H9 (cell line): ENCODE data around the gene CARS1. TPM values are rescaled to one million over a fixed set of nuclear protein-coding genes. Genes with fewer than 3 reads are reported as not detected.

ENCODE experiments used
- DNase-seq: peaks from one replicate; pipeline ENCODE4 v3.0.0-alpha.2; 2017
- H2AFZ ChIP-seq: one replicate; pipeline ENCODE4 v1.6.1; 2013; ENCODE audit warnings: mild to moderate bottlenecking, low read length, control low read depth, moderate library complexity
- H2AK5ac ChIP-seq: 2 replicates; pipeline ENCODE4 v1.6.1; 2013; ENCODE audit warnings: low read length, control low read depth, mixed read lengths; ENCODE audit not compliant: insufficient read length
- H2BK120ac ChIP-seq: one replicate; pipeline ENCODE4 v1.6.1; 2013; ENCODE audit warnings: low read depth, mild to moderate bottlenecking, low read length, control low read depth, inconsistent platforms; ENCODE audit not compliant: poor library complexity, severe bottlenecking
- H2BK12ac ChIP-seq: 2 replicates; pipeline ENCODE4 v1.6.1; 2013; ENCODE audit warnings: low read length, control low read depth, mixed read lengths, low read depth; ENCODE audit not compliant: insufficient read length
- H2BK15ac ChIP-seq: 2 replicates; pipeline ENCODE4 v1.6.1; 2013; ENCODE audit warnings: low read depth, low read length, control low read depth
- H2BK20ac ChIP-seq: one replicate; pipeline ENCODE4 v1.6.1; 2013; ENCODE audit warnings: low read depth, mild to moderate bottlenecking, low read length, control low read depth, inconsistent platforms; ENCODE audit not compliant: poor library complexity, severe bottlenecking
- H2BK5ac ChIP-seq: 2 replicates; pipeline ENCODE4 v1.6.1; 2013; ENCODE audit warnings: low read length, control low read depth, mixed read lengths; ENCODE audit not compliant: insufficient read length
- H3K14ac ChIP-seq: 2 replicates; pipeline ENCODE4 v1.6.1; 2013; ENCODE audit warnings: low read length, control low read depth; ENCODE audit not compliant: insufficient read depth
- H3K18ac ChIP-seq: 2 replicates; pipeline ENCODE4 v1.6.1; 2013; ENCODE audit warnings: low read depth, mild to moderate bottlenecking, mixed read lengths, low read length, control low read depth; ENCODE audit not compliant: insufficient read length
- H3K23ac ChIP-seq: 2 replicates; pipeline ENCODE4 v1.6.1; 2013; ENCODE audit warnings: low read length, control low read depth, mixed read lengths, low read depth; ENCODE audit not compliant: insufficient read length
- H3K23me2 ChIP-seq: 2 replicates; pipeline ENCODE4 v1.6.1; 2013; ENCODE audit warnings: low read depth, mild to moderate bottlenecking, mixed read lengths, low read length, control low read depth; ENCODE audit not compliant: insufficient read length, poor library complexity, severe bottlenecking
- H3K27ac ChIP-seq: 2 replicates; pipeline ENCODE4 v1.5.1; 2013; ENCODE audit warnings: low read length, control low read depth, mixed read lengths, low read depth; ENCODE audit not compliant: insufficient read length
- H3K27me3 ChIP-seq: 2 replicates; pipeline ENCODE4 v1.6.1; 2013; ENCODE audit warnings: low read length, control low read depth, inconsistent platforms; ENCODE audit not compliant: insufficient read depth
- H3K4ac ChIP-seq: 2 replicates; pipeline ENCODE4 v1.6.1; 2013; ENCODE audit warnings: low read depth, mild to moderate bottlenecking, control low read depth, inconsistent platforms, low read length, moderate library complexity
- H3K4me1 ChIP-seq: 2 replicates; pipeline ENCODE4 v1.6.1; 2013; ENCODE audit warnings: low read length, control low read depth, inconsistent platforms; ENCODE audit not compliant: insufficient read depth
- H3K4me2 ChIP-seq: 2 replicates; pipeline ENCODE4 v1.6.1; 2013; ENCODE audit warnings: low read length, control low read depth, mixed read lengths; ENCODE audit not compliant: insufficient read length, insufficient read depth
- H3K56ac ChIP-seq: 2 replicates; pipeline ENCODE4 v1.6.1; 2013; ENCODE audit warnings: low read depth, mild to moderate bottlenecking, mixed read lengths, low read length, control low read depth; ENCODE audit not compliant: insufficient read length
- H3K79me1 ChIP-seq: 2 replicates; pipeline ENCODE4 v1.6.1; 2013; ENCODE audit warnings: low read depth, mild to moderate bottlenecking, moderate library complexity, low read length, control low read depth, inconsistent platforms; ENCODE audit not compliant: insufficient read depth, poor library complexity, severe bottlenecking
- H3K79me2 ChIP-seq: 2 replicates; pipeline ENCODE4 v1.6.1; 2013; ENCODE audit warnings: low read length, control low read depth, inconsistent platforms; ENCODE audit not compliant: insufficient read depth
- H3K9ac ChIP-seq: 2 replicates; pipeline ENCODE4 v1.6.1; 2013; ENCODE audit warnings: low read length, control low read depth, mixed read lengths; ENCODE audit not compliant: insufficient read length; ENCODE audit errors: extremely low read depth
- H3K9me3 ChIP-seq: one replicate; pipeline ENCODE4 v1.6.1; 2013; ENCODE audit warnings: low read depth, low read length, inconsistent platforms; ENCODE audit not compliant: control insufficient read depth
- H3T11ph ChIP-seq: one replicate; pipeline ENCODE4 v1.6.1; 2013; ENCODE audit warnings: mild to moderate bottlenecking, low read length, control low read depth, inconsistent platforms
- H4K20me1 ChIP-seq: one replicate; pipeline ENCODE4 v1.6.1; 2013; ENCODE audit not compliant: control insufficient read depth, insufficient read length, insufficient read depth
- H4K5ac ChIP-seq: 2 replicates; pipeline ENCODE4 v1.6.1; 2013; ENCODE audit warnings: low read depth, mild to moderate bottlenecking, mixed read lengths, low read length, control low read depth; ENCODE audit not compliant: insufficient read length
- H4K8ac ChIP-seq: replicated peaks from 2 replicates; pipeline ENCODE4 v1.6.1; 2013; ENCODE audit warnings: low read length, control low read depth, mixed read lengths, low read depth; ENCODE audit not compliant: insufficient read length
- H4K91ac ChIP-seq: 2 replicates; pipeline ENCODE4 v1.6.1; 2013; ENCODE audit warnings: low read depth, mild to moderate bottlenecking, moderate library complexity, mixed read lengths, low read length, control low read depth; ENCODE audit not compliant: insufficient read length
- H3K27ac Mint-ChIP-seq, 3 experiments: 2 replicates in 2 of 3; 3 replicates in 1 of 3; pipeline ENCODE4 v1.8.0; 2020 to 2021; ENCODE audit warnings: mixed read lengths in 3 of 3, mild to moderate bottlenecking in 1 of 3, moderate library complexity in 1 of 3
- H3K27me3 Mint-ChIP-seq: 2 replicates; pipeline ENCODE4 v1.8.0; 2021; ENCODE audit warnings: low read depth, mild to moderate bottlenecking, moderate library complexity, mixed read lengths
- H3K36me3 Mint-ChIP-seq, 3 experiments: 2 replicates in 2 of 3; 3 replicates in 1 of 3; pipeline ENCODE4 v1.8.0; 2020 to 2021; ENCODE audit warnings: low read depth in 3 of 3, mixed read lengths in 3 of 3; ENCODE audit not compliant: insufficient read depth in 1 of 3
- H3K4me1 Mint-ChIP-seq, 2 experiments: 2 replicates each; pipeline ENCODE4 v1.8.0; 2020; ENCODE audit warnings: mixed read lengths in 2 of 2
- H3K4me3 Mint-ChIP-seq, 2 experiments: 2 replicates in 1 of 2; 3 replicates in 1 of 2; pipeline ENCODE4 v1.8.0; 2020 to 2021; ENCODE audit warnings: mild to moderate bottlenecking in 2 of 2, mixed read lengths in 2 of 2, moderate library complexity in 1 of 2
- H3K9me3 Mint-ChIP-seq, 2 experiments: 2 replicates in 1 of 2; 3 replicates in 1 of 2; pipeline ENCODE4 v1.8.0; 2020; ENCODE audit warnings: mild to moderate bottlenecking in 2 of 2, mixed read lengths in 2 of 2, moderate library complexity in 1 of 2
- WGBS: extraction: QIAGEN DNeasy Blood & Tissue Kit; methylation state at CpG from one replicate; pipeline ENCODE4 v1.1.7; 2013; ENCODE audit warnings: missing lambda C conversion rate, low lambda C conversion rate, mixed read lengths; ENCODE audit not compliant: insufficient read length; ENCODE audit errors: extremely low coverage; 5-methylcytosine and 5-hydroxymethylcytosine counted together
- long read RNA-seq: library from polyadenylated mRNA; unstranded; transcript quantifications from one replicate; pipeline ENCODE4 v2.0.0, GENCODE V29; 2020
- total RNA-seq: library from RNA; stranded (reverse); gene quantifications from 2 replicates; pipeline ENCODE4 v1.2.1, GENCODE V29; 2021
- TF ChIP-seq, protein P1 (sequence below): fragments of 200-600 bp; sonication (generic); conservative IDR thresholded peaks from 3 replicates; pipeline ENCODE4 v1.8.0; 2021; ENCODE audit warnings: antibody characterized with exemption, mild to moderate bottlenecking

The CARS1 gene
- total RNA-seq = 82.5 and 92.3 TPM in 2 replicates
- long read RNA-seq, transcript CARS-201 (22 exons, 2,491 nt) = minor isoform, 113 of 922 reads
- long read RNA-seq, transcript CARS-203 (22 exons, 2,685 nt) = major isoform, 270 of 922 reads
- long read RNA-seq, transcript CARS-202 (23 exons, 2,758 nt) = minor isoform, 49 of 922 reads
- long read RNA-seq, partial matches to known transcripts = 339 of 922 reads
- long read RNA-seq, other reads (novel, unspliced or antisense) = 150 of 922 reads

DNA sequence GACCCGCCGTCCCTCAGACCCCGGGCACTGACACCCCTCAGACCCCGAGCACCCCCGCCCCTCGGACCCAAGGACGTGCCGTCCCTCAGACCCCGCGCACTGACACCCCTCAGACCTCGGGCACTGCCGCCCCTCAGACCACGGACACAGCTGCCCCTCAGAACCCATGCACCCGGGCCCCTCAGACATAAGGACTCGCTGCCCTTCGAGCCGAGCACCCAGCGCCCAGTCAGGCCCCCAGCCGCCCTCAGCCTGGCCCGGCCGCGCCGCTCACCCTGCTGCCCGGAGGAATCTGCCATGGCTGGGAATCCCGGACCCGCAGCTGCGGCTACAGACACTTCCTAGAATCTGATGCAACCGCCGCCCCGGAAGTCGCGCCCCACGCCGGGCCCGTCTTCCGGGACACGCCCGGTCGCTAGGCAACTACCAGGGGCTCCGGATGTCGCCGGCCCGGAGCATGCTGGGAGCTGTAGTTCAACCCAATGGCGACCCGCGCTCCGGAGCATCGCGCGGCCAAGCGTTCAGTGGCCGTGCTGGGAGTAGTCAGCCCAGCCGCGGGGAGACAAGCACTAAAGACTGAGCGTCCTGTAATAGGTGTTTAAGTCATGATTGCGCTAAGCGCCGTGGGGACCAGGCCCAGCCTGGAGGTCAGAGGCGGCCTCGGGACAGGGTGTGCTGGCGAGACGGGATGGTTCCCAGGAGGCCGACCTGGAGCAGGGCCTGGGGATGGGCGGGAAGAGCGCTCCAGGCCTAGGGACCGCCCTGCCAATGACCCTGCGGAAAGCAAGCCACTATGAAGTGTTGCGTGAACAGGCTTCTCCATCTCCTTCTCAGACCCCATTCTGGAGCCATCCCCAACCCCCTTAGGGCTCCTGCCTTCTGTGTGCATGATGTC is at the start of gene CARS1:
Gene CARS1, minus strand, starts transcription at position 355 of the 895 bp plus-strand sequence. Its CDS starts 56 bp downstream, at position 299.
- H3K4me3 Mint-ChIP-seq = peak within 1 kb of the TSS; percentile 85 to 93
- H3K4me2 ChIP-seq = peak within 1 kb of the TSS; percentile 92
- H2BK5ac ChIP-seq = no peak within 1 kb of the TSS
- H3K36me3 Mint-ChIP-seq = peaks cover 7 to 25% (median 24%) of the 10 kb centered on the region in 3 experiments; a peak in 5 of 7 replicates
- H3T11ph ChIP-seq = no peak within 1 kb of the TSS
- H3K9me3 Mint-ChIP-seq = no peaks in the 10 kb centered on the region
- H3K23ac ChIP-seq = no peak within 1 kb of the TSS
- no peak within 1 kb of the TSS for H2BK20ac ChIP-seq
- H3K27me3 ChIP-seq = no peaks in the 10 kb centered on the region
- H3K4me1 Mint-ChIP-seq = peaks cover 28 to 34% of the 10 kb centered on the region in 2 experiments
- no peak within 1 kb of the TSS for H3K4ac ChIP-seq
- DNase-seq = peak; percentile 97
- peak within 1 kb of the TSS; percentile 31 for H3K18ac ChIP-seq
- no peaks in the 10 kb centered on the region for H3K4me1 ChIP-seq
- H4K5ac ChIP-seq = no peak within 1 kb of the TSS
- no CpG with 5 or more reads among the region's 68 CpGs for WGBS
- no peaks in the 10 kb centered on the region for H4K20me1 ChIP-seq
- H4K91ac ChIP-seq = no peak within 1 kb of the TSS
- H3K27ac Mint-ChIP-seq = peak within 1 kb of the TSS; percentile 49 to 97 (median 82); a peak in 5 of 7 replicates
- H3K27ac ChIP-seq = no peak within 1 kb of the TSS
- H2BK12ac ChIP-seq = no peak within 1 kb of the TSS
- no peak within 1 kb of the TSS for H2BK15ac ChIP-seq
- no peak within 1 kb of the TSS for H2AFZ ChIP-seq
- H3K56ac ChIP-seq = no peak within 1 kb of the TSS
- no peak within 1 kb of the TSS for H4K8ac ChIP-seq
- H3K79me2 ChIP-seq = peaks cover 25% of the 10 kb centered on the region; the same call in 1 of the 2 replicates
- TF ChIP-seq, protein P1, sequence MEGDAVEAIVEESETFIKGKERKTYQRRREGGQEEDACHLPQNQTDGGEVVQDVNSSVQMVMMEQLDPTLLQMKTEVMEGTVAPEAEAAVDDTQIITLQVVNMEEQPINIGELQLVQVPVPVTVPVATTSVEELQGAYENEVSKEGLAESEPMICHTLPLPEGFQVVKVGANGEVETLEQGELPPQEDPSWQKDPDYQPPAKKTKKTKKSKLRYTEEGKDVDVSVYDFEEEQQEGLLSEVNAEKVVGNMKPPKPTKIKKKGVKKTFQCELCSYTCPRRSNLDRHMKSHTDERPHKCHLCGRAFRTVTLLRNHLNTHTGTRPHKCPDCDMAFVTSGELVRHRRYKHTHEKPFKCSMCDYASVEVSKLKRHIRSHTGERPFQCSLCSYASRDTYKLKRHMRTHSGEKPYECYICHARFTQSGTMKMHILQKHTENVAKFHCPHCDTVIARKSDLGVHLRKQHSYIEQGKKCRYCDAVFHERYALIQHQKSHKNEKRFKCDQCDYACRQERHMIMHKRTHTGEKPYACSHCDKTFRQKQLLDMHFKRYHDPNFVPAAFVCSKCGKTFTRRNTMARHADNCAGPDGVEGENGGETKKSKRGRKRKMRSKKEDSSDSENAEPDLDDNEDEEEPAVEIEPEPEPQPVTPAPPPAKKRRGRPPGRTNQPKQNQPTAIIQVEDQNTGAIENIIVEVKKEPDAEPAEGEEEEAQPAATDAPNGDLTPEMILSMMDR = no peak
- peak within 1 kb of the TSS; percentile 77 for H3K14ac ChIP-seq
- H3K9ac ChIP-seq = peak within 1 kb of the TSS; percentile 50
- no peak within 1 kb of the TSS for H2BK120ac ChIP-seq
- H3K79me1 ChIP-seq = peaks cover 11% of the 10 kb centered on the region
- no peaks in the 10 kb centered on the region for H3K27me3 Mint-ChIP-seq
- no peaks in the 10 kb centered on the region for H3K9me3 ChIP-seq
- H3K23me2 ChIP-seq = peaks cover 5% of the 10 kb centered on the region
- H2AK5ac ChIP-seq = no peak within 1 kb of the TSS
